ENCODE data around the gene XRCC4. TPM values are rescaled to one million over a fixed set of nuclear protein-coding genes. Genes with fewer than 3 reads are reported as not detected.

XRCC4 gene
- total RNA-seq, 1 donor, result 8.0 TPM

DNA sequence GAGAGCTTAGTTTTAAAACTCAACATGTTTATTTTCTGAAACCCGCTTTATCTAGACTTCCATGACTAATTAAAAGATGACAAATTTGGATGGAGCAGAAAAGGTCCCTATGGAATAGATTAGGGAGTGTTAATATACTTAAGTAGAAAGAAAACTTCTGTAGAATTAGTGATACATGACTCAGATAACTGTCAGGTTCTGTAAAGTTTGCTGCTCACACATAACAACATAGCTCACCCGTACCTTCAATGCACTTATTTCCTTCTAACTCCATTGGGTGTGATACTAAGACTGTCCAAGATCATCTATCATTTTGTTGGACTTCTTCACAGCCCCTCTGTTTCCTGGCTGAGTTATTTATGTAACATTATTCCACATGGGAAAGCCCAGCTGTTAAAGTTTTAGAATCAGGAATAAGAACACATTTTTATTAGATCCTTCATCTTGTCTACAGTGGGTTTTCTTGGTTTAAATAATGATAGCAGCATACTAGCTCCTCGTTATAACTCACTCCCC lies 27.9 kb upstream of the XRCC4 start:
- no peak for DNase-seq (ENCODE audit: insufficient read length, low spot score, missing footprints)
- H3K27me3 ChIP-seq (ENCODE audit: insufficient read depth, low read length), result no peaks in the 10 kb centered on the region
- H3K4me1 ChIP-seq (ENCODE audit: insufficient read depth, low read length), result no peaks in the 10 kb centered on the region
- H4K20me1 ChIP-seq (ENCODE audit: insufficient read depth, low read length), result no peaks in the 10 kb centered on the region
- no peak overlapping the region for H3K4me2 ChIP-seq (ENCODE audit: insufficient read depth, low read length)
- peaks cover 2% of the 10 kb centered on the region for H3K36me3 ChIP-seq (ENCODE audit: insufficient read depth, low read length)
- H2AFZ ChIP-seq (ENCODE audit: low read length), result no peak overlapping the region
- no peaks in the 10 kb centered on the region for H3K9me3 ChIP-seq (ENCODE audit: low read depth, low read length)
- no peaks in the 10 kb centered on the region for H3K79me2 ChIP-seq (ENCODE audit: insufficient read depth, low read length)
- no peak overlapping the region for H3K27ac ChIP-seq (ENCODE audit: low read depth, low read length)
- no peak overlapping the region for H3K4me3 ChIP-seq (ENCODE audit: insufficient read depth, low read length)
- TF ChIP-seq, protein P1, sequence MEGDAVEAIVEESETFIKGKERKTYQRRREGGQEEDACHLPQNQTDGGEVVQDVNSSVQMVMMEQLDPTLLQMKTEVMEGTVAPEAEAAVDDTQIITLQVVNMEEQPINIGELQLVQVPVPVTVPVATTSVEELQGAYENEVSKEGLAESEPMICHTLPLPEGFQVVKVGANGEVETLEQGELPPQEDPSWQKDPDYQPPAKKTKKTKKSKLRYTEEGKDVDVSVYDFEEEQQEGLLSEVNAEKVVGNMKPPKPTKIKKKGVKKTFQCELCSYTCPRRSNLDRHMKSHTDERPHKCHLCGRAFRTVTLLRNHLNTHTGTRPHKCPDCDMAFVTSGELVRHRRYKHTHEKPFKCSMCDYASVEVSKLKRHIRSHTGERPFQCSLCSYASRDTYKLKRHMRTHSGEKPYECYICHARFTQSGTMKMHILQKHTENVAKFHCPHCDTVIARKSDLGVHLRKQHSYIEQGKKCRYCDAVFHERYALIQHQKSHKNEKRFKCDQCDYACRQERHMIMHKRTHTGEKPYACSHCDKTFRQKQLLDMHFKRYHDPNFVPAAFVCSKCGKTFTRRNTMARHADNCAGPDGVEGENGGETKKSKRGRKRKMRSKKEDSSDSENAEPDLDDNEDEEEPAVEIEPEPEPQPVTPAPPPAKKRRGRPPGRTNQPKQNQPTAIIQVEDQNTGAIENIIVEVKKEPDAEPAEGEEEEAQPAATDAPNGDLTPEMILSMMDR (IDR thresholded peaks at IDR 0.05; ENCODE audit: extremely low read depth, low read depth, low read length), result no peak

DNA sequence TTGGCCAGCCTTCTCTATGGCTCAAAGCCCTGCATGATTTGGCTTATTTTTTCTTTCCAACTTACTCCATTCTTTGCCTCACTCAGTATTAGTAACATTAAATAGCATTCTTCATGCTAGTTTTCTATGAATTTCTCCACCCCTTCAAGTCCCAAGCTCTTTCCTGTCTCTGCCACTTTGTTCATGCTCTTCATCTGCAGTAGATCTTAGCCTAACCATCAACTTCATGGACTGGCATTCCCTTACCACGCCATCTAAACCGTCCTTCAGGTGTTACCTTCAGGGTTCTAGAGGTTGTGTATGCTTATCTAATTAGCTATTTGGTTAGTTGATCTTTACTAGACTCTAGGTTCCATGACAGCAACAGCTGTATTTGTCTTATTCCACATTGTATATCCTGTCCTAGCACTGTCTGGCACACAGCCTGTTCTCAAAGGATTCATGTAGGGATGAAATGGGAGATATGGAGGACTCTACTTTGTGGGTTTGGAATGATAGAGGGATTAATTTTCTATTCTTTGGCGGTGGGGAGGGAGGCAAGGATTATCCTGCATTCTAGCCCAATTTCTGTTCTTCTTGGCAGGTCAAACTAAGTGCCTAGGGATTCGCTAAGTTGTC lies 26.5 kb upstream of the XRCC4 start:
- Histone ChIP-seq H3K79me2 (ENCODE audit: insufficient read depth, low read length) (no peaks in the 10 kb centered on the region), H3K4me2 (ENCODE audit: insufficient read depth, low read length) (no peak overlapping the region), H3K27ac (ENCODE audit: low read depth, low read length) (no peak overlapping the region), H3K27me3 (ENCODE audit: insufficient read depth, low read length) (no peaks in the 10 kb centered on the region), H3K4me1 (ENCODE audit: insufficient read depth, low read length) (no peaks in the 10 kb centered on the region), H2AFZ (ENCODE audit: low read length) (no peak overlapping the region), H3K36me3 (ENCODE audit: insufficient read depth, low read length) (peaks cover 9% of the 10 kb centered on the region), H3K9me3 (ENCODE audit: low read depth, low read length) (no peaks in the 10 kb centered on the region), H3K4me3 (ENCODE audit: insufficient read depth, low read length) (no peak overlapping the region), H4K20me1 (ENCODE audit: insufficient read depth, low read length) (no peaks in the 10 kb centered on the region)
- TF ChIP-seq, protein P1 (IDR thresholded peaks at IDR 0.05; ENCODE audit: extremely low read depth, low read depth, low read length), result no peak
- DNase-seq (ENCODE audit: insufficient read length, low spot score, missing footprints), result no peak

DNA sequence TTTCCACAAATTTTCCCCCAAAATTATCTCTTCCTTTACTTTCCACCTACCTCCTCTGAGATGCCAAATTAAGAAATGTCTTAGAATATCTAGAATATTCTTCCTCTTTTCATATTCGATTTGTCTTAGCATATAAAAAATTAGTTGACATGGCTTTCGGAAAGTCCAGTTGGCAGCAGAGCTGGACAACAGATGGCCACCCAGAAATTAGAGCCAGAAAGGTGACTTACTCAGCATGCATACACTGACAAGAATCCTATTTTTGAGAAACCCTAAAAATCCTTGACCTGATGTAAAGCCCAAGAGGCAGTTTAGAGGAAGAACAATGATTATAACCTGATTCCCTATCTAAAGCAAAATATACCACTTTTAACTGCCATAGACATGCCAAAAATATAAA lies 22.2 kb upstream of the XRCC4 start:
- Histone ChIP-seq H2AFZ (ENCODE audit: low read length) (no peak overlapping the region), H3K9me3 (ENCODE audit: low read depth, low read length) (no peaks in the 10 kb centered on the region), H4K20me1 (ENCODE audit: insufficient read depth, low read length) (no peaks in the 10 kb centered on the region), H3K36me3 (ENCODE audit: insufficient read depth, low read length) (peaks cover 19% of the 10 kb centered on the region), H3K4me2 (ENCODE audit: insufficient read depth, low read length) (no peak overlapping the region), H3K27me3 (ENCODE audit: insufficient read depth, low read length) (no peaks in the 10 kb centered on the region), H3K27ac (ENCODE audit: low read depth, low read length) (no peak overlapping the region), H3K4me1 (ENCODE audit: insufficient read depth, low read length) (no peaks in the 10 kb centered on the region), H3K4me3 (ENCODE audit: insufficient read depth, low read length) (no peak overlapping the region), H3K79me2 (ENCODE audit: insufficient read depth, low read length) (peaks cover 22% of the 10 kb centered on the region)
- TF ChIP-seq, protein P1 (IDR thresholded peaks at IDR 0.05; ENCODE audit: extremely low read depth, low read depth, low read length), result no peak
- no peak for DNase-seq (ENCODE audit: insufficient read length, low spot score, missing footprints)

DNA sequence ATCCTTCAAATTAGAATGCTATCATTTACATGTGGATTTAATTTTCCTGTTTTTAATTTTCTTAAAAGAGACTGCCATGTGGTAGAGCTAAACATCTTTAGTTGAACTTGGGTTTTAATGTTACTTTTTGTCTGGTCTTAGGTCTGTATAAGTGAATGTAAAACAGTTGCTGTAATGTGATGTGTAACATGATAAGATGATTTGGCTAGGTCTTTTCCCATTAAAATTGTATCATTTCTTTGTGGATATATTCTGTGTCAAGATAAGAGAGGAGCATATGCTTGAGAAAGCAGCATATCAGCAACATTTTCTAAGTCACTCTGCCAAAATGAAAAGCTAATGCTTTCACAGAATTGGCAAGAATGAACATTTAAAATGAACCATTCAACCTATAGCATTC lies 18.6 kb upstream of the XRCC4 start:
- Histone ChIP-seq H3K36me3 (ENCODE audit: insufficient read depth, low read length) (peaks cover 26% of the 10 kb centered on the region), H3K79me2 (ENCODE audit: insufficient read depth, low read length) (peaks cover 46% of the 10 kb centered on the region), H3K9me3 (ENCODE audit: low read depth, low read length) (no peaks in the 10 kb centered on the region), H4K20me1 (ENCODE audit: insufficient read depth, low read length) (peaks cover 13% of the 10 kb centered on the region), H3K4me2 (ENCODE audit: insufficient read depth, low read length) (no peak overlapping the region), H3K4me1 (ENCODE audit: insufficient read depth, low read length) (no peaks in the 10 kb centered on the region), H3K4me3 (ENCODE audit: insufficient read depth, low read length) (no peak overlapping the region), H3K27me3 (ENCODE audit: insufficient read depth, low read length) (no peaks in the 10 kb centered on the region), H2AFZ (ENCODE audit: low read length) (no peak overlapping the region), H3K27ac (ENCODE audit: low read depth, low read length) (no peak overlapping the region)
- TF ChIP-seq, protein P1 (IDR thresholded peaks at IDR 0.05; ENCODE audit: extremely low read depth, low read depth, low read length), result no peak
- no peak for DNase-seq (ENCODE audit: insufficient read length, low spot score, missing footprints)
